Effector CD8-positive, alpha-beta T cell (primary cell): Measurements from ENCODE around the gene GLCCI1.

Source experiments
- DNase-seq: peaks from one replicate; lab custom pipeline; 2025; lab: John Stamatoyannopoulos, UW

GLCCI1 gene

GRCh38 chr7:8130663-8131062, 162.1 kb downstream of the GLCCI1 start:
- DNase-seq: no peak

GRCh38 chr7:8131694-8132605, 163.4 kb downstream of the GLCCI1 start:
- no peak for DNase-seq

- no peak for DNase-seq
These were observed 164.7 kb downstream of the GLCCI1 start for GRCh38 chr7:8133188-8133848.

GRCh38 chr7:8134089-8134733, 165.6 kb downstream of the GLCCI1 start:
- no peak for DNase-seq

GRCh38 chr7:8135417-8135816, 166.8 kb downstream of the GLCCI1 start:
- DNase-seq: no peak

GRCh38 chr7:8136051-8136730, 167.6 kb downstream of the GLCCI1 start:
- DNase-seq: no peak
